ENCODE results near the gene ADGRD1. TPM values are rescaled to one million over a fixed set of nuclear protein-coding genes. Genes with fewer than 3 reads are reported as not detected.

The ADGRD1 gene
- total and polyA plus RNA-seq, 2 of the 8 experiments (the other 6 are each of a cell fraction or from before 2014, with no cell fraction given): 0.36 to 0.48 TPM

DNA sequence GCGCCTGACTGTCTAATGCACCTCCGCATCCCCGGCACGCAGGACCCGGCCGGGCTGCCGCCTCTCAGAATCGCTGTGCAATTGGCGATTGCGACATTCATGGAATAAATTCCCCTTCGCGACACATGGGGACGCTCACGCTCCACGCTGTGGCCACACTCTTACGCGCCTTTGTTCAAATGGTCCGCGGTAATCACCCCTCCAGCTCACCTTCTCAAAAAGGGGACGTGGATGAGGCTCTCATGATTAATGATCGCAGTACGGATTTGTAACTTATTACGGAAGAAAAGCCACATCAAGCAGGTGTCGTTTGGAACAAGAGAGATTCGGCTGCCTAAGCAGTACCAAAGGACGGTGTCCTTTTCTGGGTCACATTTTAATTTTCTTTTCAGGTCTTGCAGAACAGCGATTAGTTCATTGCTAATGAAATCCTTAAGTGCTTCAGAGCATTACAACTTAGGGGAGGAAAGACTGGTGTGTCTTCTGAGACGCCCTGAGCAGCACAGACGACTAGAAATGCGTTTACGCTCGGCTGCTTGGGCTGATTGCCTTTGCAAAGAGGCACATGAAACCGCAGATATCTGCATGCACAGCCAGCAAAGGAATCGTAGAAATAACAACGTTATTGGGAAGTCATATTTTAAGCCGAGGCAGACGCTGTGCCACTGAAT lies 37.3 kb upstream of the ADGRD1 start:
- Histone ChIP-seq H3K23ac (ENCODE audit: insufficient read length) (no peak overlapping the region), H3K23me2 (ENCODE audit: low read depth, low read length) (no peaks in the 10 kb centered on the region), H2AFZ (ENCODE audit: low read length) (peak overlapping the region; percentile 93), H3K79me1 (ENCODE audit: low read depth, low read length) (no peaks in the 10 kb centered on the region), H2BK120ac (replicated peaks; ENCODE audit: low read depth, low read length) (no peak overlapping the region), H2BK5ac (ENCODE audit: low read depth, low read length) (0 out of 2 replicates have a peak overlapping the region, but pooled peaks have one; percentile 28), H2BK15ac (ENCODE audit: low read length) (no peak overlapping the region), H4K20me1 (replicated peaks in 1 of 2; ENCODE audit: control insufficient read depth in 1 of 2, insufficient read depth in 2 of 2, low read length in 2 of 2) (no peaks in the 10 kb centered on the region), H2BK12ac (ENCODE audit: low read depth, low read length) (no peak overlapping the region), H2AK5ac (ENCODE audit: low read depth, low read length) (no peak overlapping the region), H3K4me1 (replicated peaks in 1 of 4; ENCODE audit: control insufficient read depth in 3 of 4, insufficient read depth in 4 of 4, low read length in 3 of 4) (peaks cover 0 to 2% (median 0%) of the 10 kb centered on the region in 4 experiments; a peak in 2 of 7 replicates), H3K4me3 (ENCODE audit: extremely low read depth in 1 of 4, insufficient read depth in 2 of 4, low read depth in 3 of 4, low read length in 4 of 4) (peak overlapping the region in 1 of 4 experiments; percentile 22; a peak in 1 of 8 replicates), H3K14ac (ENCODE audit: insufficient read length) (no peak overlapping the region), H4K5ac (ENCODE audit: insufficient read length, low read depth, low read length) (no peak overlapping the region), H4K91ac (replicated peaks; ENCODE audit: insufficient read length, low read length) (peak overlapping the region; percentile 16), H3K36me3 (ENCODE audit: control insufficient read depth in 2 of 4, insufficient read depth in 4 of 4, low read length in 3 of 4) (no peaks in the 10 kb centered on the region), H3K4me2 (ENCODE audit: insufficient read depth in 1 of 2, low read depth in 2 of 2, low read length in 2 of 2) (peak overlapping the region in 1 of 2 experiments; percentile 45; a peak in 3 of 4 replicates), H3K18ac (ENCODE audit: extremely low read depth, low read length) (no peak overlapping the region), H3K9me3 (ENCODE audit: insufficient read depth in 2 of 2, low read depth in 1 of 2, low read length in 1 of 2) (peaks cover 0 to 1% of the 10 kb centered on the region in 2 experiments; a peak in 2 of 4 replicates), H3K27ac (ENCODE audit: low read depth, low read length) (no peak overlapping the region), H4K8ac (ENCODE audit: extremely low read depth, insufficient read depth, low read length) (no peak overlapping the region; the same call in 1 of the 2 replicates), H3K9ac (replicated peaks in 1 of 4; ENCODE audit: extremely low read depth in 1 of 4, low read depth in 3 of 4, low read length in 3 of 4) (no peak overlapping the region), H3K4ac (replicated peaks; ENCODE audit: insufficient read length, low read depth, low read length) (no peak overlapping the region), H3K79me2 (ENCODE audit: control insufficient read depth in 1 of 2, insufficient read depth in 2 of 2, low read length in 2 of 2) (no peaks in the 10 kb centered on the region), H2BK20ac (ENCODE audit: low read length) (peak overlapping the region; percentile 40; the same call in 1 of the 2 replicates), H3K56ac (replicated peaks; ENCODE audit: insufficient read length, low read depth, low read length) (no peak overlapping the region), H3K27me3 (replicated peaks in 1 of 4; ENCODE audit: control insufficient read depth in 3 of 4, extremely low read depth in 1 of 4, insufficient read depth in 3 of 4, low read length in 3 of 4) (no peaks in the 10 kb centered on the region; a peak in 1 of 7 replicates)
- peak; percentile 53 to 75 for DNase-seq (ENCODE audit: low read depth in 1 of 2, low spot score in 2 of 2)
- CTCF ChIA-PET (ENCODE audit: partially characterized antibody): interaction anchor here (0.6 to 4.6 kb wide), 35 partner anchors 8 to 708 kb away, joined by 3 to 43 read pairs (median 4); partner anchors contain the start of gene ADGRD1
- FAIRE-seq: peak; percentile 57
- POLR2A ChIA-PET (ENCODE audit: partially characterized antibody): interaction anchor here (1.0 kb wide), 1 partner anchor 211 kb away, joined by 3 read pairs; no protein-coding TSS in a partner anchor
- WGBS, 2 experiments (ENCODE audit: extremely low coverage in 1 of 2, insufficient coverage in 1 of 2, insufficient read length in 1 of 2, insufficient replicate concordance in 2 of 2, low coverage in 1 of 2, low lambda C conversion rate in 2 of 2, missing lambda C conversion rate in 1 of 2): 42% methylated on average over 36 of the region's 37 CpGs; no CpG with 5 or more reads in 1 of the 2 experiments
- TF ChIP-seq TCF12 (IDR thresholded peaks at IDR 0.05; ENCODE audit: low read depth, low read length): no peak
- TF ChIP-seq YY1 (IDR thresholded peaks at IDR 0.05; ENCODE audit: low read depth, low read length): no peak
- no peak for TF ChIP-seq RBBP5 (IDR thresholded peaks at IDR 0.05; ENCODE audit: borderline replicate concordance, low read depth, low read length)
- TF ChIP-seq PHF8 (conservative IDR thresholded peaks at IDR 0.05; ENCODE audit: low read depth, low read length): no peak
- no peak for TF ChIP-seq HDAC2 (IDR thresholded peaks at IDR 0.05; ENCODE audit: borderline replicate concordance in 1 of 2, low read depth in 2 of 2, low read length in 2 of 2)
- TF ChIP-seq JUND (IDR thresholded peaks at IDR 0.05; ENCODE audit: low read length): peak; percentile 71
- TF ChIP-seq, protein P1, sequence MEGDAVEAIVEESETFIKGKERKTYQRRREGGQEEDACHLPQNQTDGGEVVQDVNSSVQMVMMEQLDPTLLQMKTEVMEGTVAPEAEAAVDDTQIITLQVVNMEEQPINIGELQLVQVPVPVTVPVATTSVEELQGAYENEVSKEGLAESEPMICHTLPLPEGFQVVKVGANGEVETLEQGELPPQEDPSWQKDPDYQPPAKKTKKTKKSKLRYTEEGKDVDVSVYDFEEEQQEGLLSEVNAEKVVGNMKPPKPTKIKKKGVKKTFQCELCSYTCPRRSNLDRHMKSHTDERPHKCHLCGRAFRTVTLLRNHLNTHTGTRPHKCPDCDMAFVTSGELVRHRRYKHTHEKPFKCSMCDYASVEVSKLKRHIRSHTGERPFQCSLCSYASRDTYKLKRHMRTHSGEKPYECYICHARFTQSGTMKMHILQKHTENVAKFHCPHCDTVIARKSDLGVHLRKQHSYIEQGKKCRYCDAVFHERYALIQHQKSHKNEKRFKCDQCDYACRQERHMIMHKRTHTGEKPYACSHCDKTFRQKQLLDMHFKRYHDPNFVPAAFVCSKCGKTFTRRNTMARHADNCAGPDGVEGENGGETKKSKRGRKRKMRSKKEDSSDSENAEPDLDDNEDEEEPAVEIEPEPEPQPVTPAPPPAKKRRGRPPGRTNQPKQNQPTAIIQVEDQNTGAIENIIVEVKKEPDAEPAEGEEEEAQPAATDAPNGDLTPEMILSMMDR (IDR thresholded peaks at IDR 0.05; ENCODE audit: control extremely low read depth in 1 of 3, insufficient read depth in 1 of 3, low read depth in 1 of 3, low read length in 3 of 3): peak; percentile 95 to 98 (median 96)
- no peak for TF ChIP-seq SP1 (IDR thresholded peaks at IDR 0.05; ENCODE audit: low read depth, low read length)
- TF ChIP-seq BCL11A (IDR thresholded peaks at IDR 0.05; ENCODE audit: low read depth in 2 of 2, low read length in 2 of 2): no peak

Data from H1 (cell line).